Measurements from ENCODE around the gene MUC22. TPM values are rescaled to one million over a fixed set of nuclear protein-coding genes. Genes with fewer than 3 reads are reported as not detected.

Gene MUC22
- total and polyA plus RNA-seq, 2 of the 4 experiments (the other 2 are of a cell fraction) = 0.02 TPM; not detected in 1

GRCh38 chr6:31002471-31002870 is 7.8 kb upstream of the MUC22 start:
- Histone ChIP-seq H4K8ac (ENCODE audit: low read depth in 2 of 2, low read length in 2 of 2) (no peak overlapping the region), H4K91ac (ENCODE audit: insufficient read depth, low read depth, low read length) (no peak overlapping the region), H2AK5ac (ENCODE audit: low read depth, low read length) (no peak overlapping the region), H4K20me1 (ENCODE audit: insufficient read depth, low read length) (no peaks in the 10 kb centered on the region), H3K14ac (replicated peaks; ENCODE audit: low read depth, low read length) (no peak overlapping the region), H2AK9ac (replicated peaks; ENCODE audit: low read depth, low read length, poor library complexity) (no peak overlapping the region), H3K27me3 (ENCODE audit: control insufficient read depth, insufficient read depth, low read length) (peaks cover 5% of the 10 kb centered on the region), H3K56ac (ENCODE audit: extremely low read depth, insufficient read depth, low read length) (no peak overlapping the region), H4K5ac (ENCODE audit: low read depth, low read length) (no peak overlapping the region), H3K4me3 (ENCODE audit: insufficient read depth, low read depth, low read length) (no peak overlapping the region), H2BK120ac (ENCODE audit: low read depth, low read length) (no peak overlapping the region), H3K9ac (ENCODE audit: low read depth, low read length) (no peak overlapping the region), H2BK15ac (ENCODE audit: low read depth, low read length) (no peak overlapping the region), H3K9me3 (ENCODE audit: control insufficient read depth, insufficient read depth, low read length) (no peaks in the 10 kb centered on the region), H3K27ac (ENCODE audit: insufficient read depth, low read length) (no peak overlapping the region), H2BK5ac (ENCODE audit: low read depth, low read length, poor library complexity, severe bottlenecking) (no peak overlapping the region), H2BK20ac (ENCODE audit: low read depth, low read length) (no peak overlapping the region), H3K9me1 (ENCODE audit: insufficient read depth, low read length) (no peaks in the 10 kb centered on the region; the same call in 1 of the 2 replicates), H3K4ac (ENCODE audit: low read depth, low read length) (no peak overlapping the region), H3K79me1 (ENCODE audit: low read depth in 1 of 2, low read length in 2 of 2) (no peaks in the 10 kb centered on the region), H3K4me1 (ENCODE audit: control insufficient read depth, insufficient read depth, low read length) (no peaks in the 10 kb centered on the region), H3K36me3 (ENCODE audit: control insufficient read depth, insufficient read depth, low read length) (no peaks in the 10 kb centered on the region), H3K23ac (ENCODE audit: low read depth, low read length) (no peak overlapping the region), H3K4me2 (ENCODE audit: low read depth, low read length) (no peak overlapping the region), H2AFZ (replicated peaks; ENCODE audit: low read length, poor library complexity) (peak overlapping the region; percentile 53), H3K18ac (ENCODE audit: low read depth, low read length) (no peak overlapping the region)
- no peak for TF ChIP-seq USF2 (IDR thresholded peaks at IDR 0.05; ENCODE audit: low read depth, low read length)
- TF ChIP-seq CEBPB (IDR thresholded peaks at IDR 0.05; ENCODE audit: low read depth, low read length) = no peak
- TF ChIP-seq ELK1 (IDR thresholded peaks at IDR 0.05; ENCODE audit: borderline replicate concordance, low read depth, low read length) = no peak
- no peak for TF ChIP-seq BHLHE40 (IDR thresholded peaks at IDR 0.05; ENCODE audit: low read depth, low read length)
- TF ChIP-seq RCOR1 (IDR thresholded peaks at IDR 0.05; ENCODE audit: insufficient replicate concordance, low read length) = no peak
- no peak for TF ChIP-seq FOS (IDR thresholded peaks at IDR 0.05; ENCODE audit: low read depth, low read length)
- no peak for TF ChIP-seq POLR2A (IDR thresholded peaks at IDR 0.05; ENCODE audit: low read depth, low read length)
- no peak for TF ChIP-seq SMC3 (IDR thresholded peaks at IDR 0.05; ENCODE audit: low read depth, low read length)
- TF ChIP-seq NFE2L2 (IDR thresholded peaks at IDR 0.05; ENCODE audit: low read depth, low read length) = no peak
- no peak for TF ChIP-seq RFX5 (IDR thresholded peaks at IDR 0.05; ENCODE audit: low read depth, low read length)
- no peak for TF ChIP-seq MAFK (IDR thresholded peaks at IDR 0.05; ENCODE audit: low read depth, low read length)
- ChIA-PET CTCF (no interaction called here), POLR2A (ENCODE audit: unreplicated experiment) (no interaction called here)
- in situ Hi-C loops (cut with MboI; ENCODE audit: low sequenced_read_pairs) (no loop called here), intact Hi-C loops (cut with micrococcal nuclease) (no loop called here), dilution Hi-C loops (cut with HindIII; ENCODE audit: low sequenced_read_pairs, unreplicated experiment) (no loop called here)
- ATAC-seq (ENCODE audit: low read depth) (no peak), DNase-seq (no peak)
- no CpG with 5 or more reads among the region's 2 CpGs for WGBS, 2 experiments (ENCODE audit: extremely low coverage in 2 of 2, insufficient read length in 1 of 2)
- BruUV-seq (replicated peaks) = no TSS peak

All from IMR-90 (cell line).